Measurements from ENCODE around the gene COX4I1.
A peak's percentile ranks its signal among the peaks of the same experiment; 100 is the strongest.

The COX4I1 gene

DNA sequence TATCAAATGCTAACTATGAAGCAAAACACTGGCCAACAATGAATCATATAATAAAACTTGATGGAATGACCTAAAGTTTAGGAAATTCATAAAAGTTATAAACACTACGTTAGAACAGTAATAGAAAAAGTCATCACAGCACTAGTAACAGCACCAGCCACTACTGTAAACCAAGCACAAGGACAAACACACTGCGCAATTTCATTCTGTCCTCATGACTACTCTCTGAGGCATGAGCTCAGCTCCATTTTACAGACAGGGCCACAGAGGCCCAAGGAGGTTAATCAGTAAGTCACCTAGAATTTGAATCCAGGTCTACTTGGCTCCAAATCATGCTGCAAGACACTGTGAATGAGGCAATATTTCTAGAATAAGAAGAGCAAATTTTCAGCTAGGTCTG is 13.6 kb upstream of the COX4I1 start:
- no peaks in the 10 kb centered on the region for H3K9me3 ChIP-seq (ENCODE audit: low read length)
- H3K4me3 ChIP-seq (ENCODE audit: low read depth in 1 of 2, low read length in 2 of 2): no peak overlapping the region
- peaks cover 34% of the 10 kb centered on the region for H3K36me3 ChIP-seq (ENCODE audit: insufficient read depth, low read length)
- no peak overlapping the region for H3K27ac ChIP-seq (ENCODE audit: low read depth, low read length)
- H3K27me3 ChIP-seq (ENCODE audit: control insufficient read depth in 1 of 2, insufficient read depth in 2 of 2, low read length in 2 of 2): no peaks in the 10 kb centered on the region
- H3K4me1 ChIP-seq (ENCODE audit: insufficient read depth, low read length): peaks cover 12% of the 10 kb centered on the region
- H3K9ac ChIP-seq (ENCODE audit: low read length): no peak overlapping the region

DNA sequence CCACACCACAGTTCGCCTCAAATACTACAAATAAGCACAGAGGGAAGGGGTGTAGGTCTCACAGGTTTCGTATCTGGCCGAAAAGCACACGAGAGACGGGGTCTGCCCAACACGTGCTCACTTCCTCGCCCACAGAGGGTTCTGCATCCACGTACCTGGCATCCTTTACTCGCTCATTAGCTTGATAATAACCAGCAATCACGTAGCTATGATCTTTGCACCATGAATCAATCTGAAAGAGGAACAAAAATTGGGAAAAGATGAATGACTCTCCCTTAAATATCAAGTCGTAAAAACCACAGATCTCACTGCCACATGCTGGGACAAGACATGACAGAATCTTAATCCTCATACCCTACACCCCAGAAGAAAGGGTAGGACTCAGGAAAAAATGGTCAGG is 10.7 kb upstream of the COX4I1 start:
- H3K9me3 ChIP-seq (ENCODE audit: low read length): no peaks in the 10 kb centered on the region

DNA sequence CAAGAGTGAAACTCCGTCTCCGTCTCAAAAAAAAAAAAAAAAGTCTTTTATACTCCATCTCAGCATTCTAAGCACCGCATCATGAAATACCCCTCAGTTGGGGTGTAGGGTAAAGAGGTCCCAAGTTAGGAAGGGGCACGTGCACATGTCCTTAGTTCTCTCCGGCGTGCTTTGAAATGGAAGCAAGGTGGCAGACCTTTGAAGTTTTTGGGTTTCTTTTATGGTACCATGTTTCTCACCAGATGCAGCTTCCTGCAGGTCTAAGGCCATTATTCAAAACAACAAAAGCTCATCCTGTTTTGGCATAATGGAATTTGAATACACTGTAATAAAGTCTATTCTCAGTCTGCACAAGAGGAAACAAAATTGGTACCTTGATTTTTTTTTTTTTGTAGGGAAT is 9.7 kb upstream of the COX4I1 start:
- H3K9me3 ChIP-seq (ENCODE audit: low read length): no peaks in the 10 kb centered on the region
- H3K4me3 ChIP-seq (ENCODE audit: low read depth in 1 of 2, low read length in 2 of 2): no peak overlapping the region
- no peak overlapping the region for H3K9ac ChIP-seq (ENCODE audit: low read length)
- no peak overlapping the region for H3K27ac ChIP-seq (ENCODE audit: low read depth, low read length)
- no peaks in the 10 kb centered on the region for H3K4me1 ChIP-seq (ENCODE audit: insufficient read depth, low read length)
- peaks cover 60% of the 10 kb centered on the region for H3K36me3 ChIP-seq (ENCODE audit: insufficient read depth, low read length)
- no peaks in the 10 kb centered on the region for H3K27me3 ChIP-seq (ENCODE audit: control insufficient read depth in 1 of 2, insufficient read depth in 2 of 2, low read length in 2 of 2)

More for the DNA sequence above, 10.7 kb upstream of the COX4I1 start:
- Histone ChIP-seq H3K4me1 (ENCODE audit: insufficient read depth, low read length) (no peaks in the 10 kb centered on the region), H3K9ac (ENCODE audit: low read length) (no peak overlapping the region), H3K27me3 (ENCODE audit: control insufficient read depth in 1 of 2, insufficient read depth in 2 of 2, low read length in 2 of 2) (no peaks in the 10 kb centered on the region), H3K4me3 (ENCODE audit: low read depth in 1 of 2, low read length in 2 of 2) (no peak overlapping the region), H3K36me3 (ENCODE audit: insufficient read depth, low read length) (peaks cover 53% of the 10 kb centered on the region), H3K27ac (ENCODE audit: low read depth, low read length) (no peak overlapping the region)

DNA sequence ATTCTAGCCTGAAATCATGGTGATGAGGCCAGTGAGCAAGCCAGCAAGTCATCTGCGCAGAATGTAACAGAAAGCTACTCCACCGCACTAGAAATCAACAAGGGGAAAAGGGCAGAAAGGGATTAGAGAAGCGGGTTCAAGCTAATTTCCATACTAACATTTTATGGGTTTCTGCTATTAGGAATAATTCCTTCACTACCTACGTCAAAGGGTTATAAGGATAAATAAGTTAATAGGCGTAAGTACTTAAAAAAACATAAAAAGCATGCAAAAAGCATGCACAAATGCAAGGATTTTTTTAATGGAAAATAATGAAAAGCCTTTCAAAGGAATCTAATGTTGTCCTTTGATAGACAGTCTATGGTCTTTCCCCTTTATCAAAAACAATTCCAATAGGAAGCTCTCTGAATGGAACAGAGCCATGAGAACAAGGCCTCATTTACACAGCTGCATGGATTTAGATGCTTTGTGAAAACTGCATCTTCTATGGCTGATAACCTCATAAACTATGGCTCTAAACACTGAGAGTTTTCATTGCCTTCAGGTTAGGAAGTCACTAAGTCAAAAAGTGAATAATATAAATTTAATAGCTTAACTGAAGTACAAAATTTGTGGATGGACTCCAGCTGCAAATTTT is 5.7 kb upstream of the COX4I1 start:
- no peaks in the 10 kb centered on the region for H3K27me3 ChIP-seq (ENCODE audit: control insufficient read depth in 1 of 2, insufficient read depth in 2 of 2, low read length in 2 of 2)
- peaks cover 56% of the 10 kb centered on the region for H3K36me3 ChIP-seq (ENCODE audit: insufficient read depth, low read length)
- H3K9ac ChIP-seq (ENCODE audit: low read length): no peak overlapping the region
- no peak overlapping the region for H3K27ac ChIP-seq (ENCODE audit: low read depth, low read length)
- peaks cover 13% of the 10 kb centered on the region for H3K4me1 ChIP-seq (ENCODE audit: insufficient read depth, low read length)
- no peak overlapping the region for H3K4me3 ChIP-seq (ENCODE audit: low read depth in 1 of 2, low read length in 2 of 2)
- no peaks in the 10 kb centered on the region for H3K9me3 ChIP-seq (ENCODE audit: low read length)

DNA sequence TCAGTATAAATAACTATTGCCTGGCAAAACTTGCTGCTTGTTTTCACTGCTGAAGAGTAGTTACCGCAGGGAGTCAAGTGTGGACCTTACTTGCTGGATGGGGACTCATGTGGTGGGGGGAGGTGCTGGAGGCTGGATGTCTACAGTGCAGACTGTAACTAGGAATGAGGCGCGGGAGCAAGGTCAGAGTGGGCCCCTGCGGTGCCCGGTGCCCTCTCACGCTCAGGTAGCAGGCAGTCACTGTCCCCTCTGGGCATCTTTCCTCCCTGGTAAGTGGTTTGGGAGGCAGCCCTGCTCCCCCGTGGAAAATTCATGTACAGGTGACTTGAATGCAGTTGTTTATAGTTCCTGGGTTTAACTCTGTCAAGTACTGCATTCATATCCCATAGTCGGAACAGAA is 4.8 kb upstream of the COX4I1 start:
- H3K36me3 ChIP-seq (ENCODE audit: insufficient read depth, low read length): peaks cover 56% of the 10 kb centered on the region
- no peak overlapping the region for H3K4me3 ChIP-seq (ENCODE audit: low read depth in 1 of 2, low read length in 2 of 2)
- no peak overlapping the region for H3K27ac ChIP-seq (ENCODE audit: low read depth, low read length)
- no peak overlapping the region for H3K9ac ChIP-seq (ENCODE audit: low read length)
- H3K4me1 ChIP-seq (ENCODE audit: insufficient read depth, low read length): peaks cover 13% of the 10 kb centered on the region
- H3K9me3 ChIP-seq (ENCODE audit: low read length): no peaks in the 10 kb centered on the region
- H3K27me3 ChIP-seq (ENCODE audit: control insufficient read depth in 1 of 2, insufficient read depth in 2 of 2, low read length in 2 of 2): no peaks in the 10 kb centered on the region

DNA sequence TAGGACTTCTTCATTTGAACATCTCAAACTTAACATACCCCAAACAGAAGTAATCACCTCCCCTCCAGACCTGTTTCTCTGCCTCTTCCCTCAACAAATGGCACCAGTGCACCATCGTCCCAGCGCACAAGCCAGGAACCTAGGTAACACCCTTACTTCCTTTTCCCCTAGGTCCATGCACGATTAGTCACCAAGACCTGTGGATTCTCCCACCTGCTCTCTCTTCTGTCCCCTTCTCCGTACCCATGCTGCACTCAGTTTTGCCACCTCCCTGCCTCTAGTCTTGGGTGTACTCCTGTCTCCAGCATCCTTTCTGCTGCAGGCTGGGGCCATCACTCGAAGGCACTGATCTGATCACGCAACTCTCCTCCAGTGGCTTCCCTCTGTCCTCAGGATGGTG is 3.3 kb upstream of the COX4I1 start:
- H3K4me1 ChIP-seq (ENCODE audit: insufficient read depth, low read length): peaks cover 22% of the 10 kb centered on the region
- no peak overlapping the region for H3K27ac ChIP-seq (ENCODE audit: low read depth, low read length)
- peaks cover 58% of the 10 kb centered on the region for H3K36me3 ChIP-seq (ENCODE audit: insufficient read depth, low read length)
- no peaks in the 10 kb centered on the region for H3K9me3 ChIP-seq (ENCODE audit: low read length)
- no peaks in the 10 kb centered on the region for H3K27me3 ChIP-seq (ENCODE audit: control insufficient read depth in 1 of 2, insufficient read depth in 2 of 2, low read length in 2 of 2)
- no peak overlapping the region for H3K9ac ChIP-seq (ENCODE audit: low read length)
- H3K4me3 ChIP-seq (ENCODE audit: low read depth in 1 of 2, low read length in 2 of 2): no peak overlapping the region

DNA sequence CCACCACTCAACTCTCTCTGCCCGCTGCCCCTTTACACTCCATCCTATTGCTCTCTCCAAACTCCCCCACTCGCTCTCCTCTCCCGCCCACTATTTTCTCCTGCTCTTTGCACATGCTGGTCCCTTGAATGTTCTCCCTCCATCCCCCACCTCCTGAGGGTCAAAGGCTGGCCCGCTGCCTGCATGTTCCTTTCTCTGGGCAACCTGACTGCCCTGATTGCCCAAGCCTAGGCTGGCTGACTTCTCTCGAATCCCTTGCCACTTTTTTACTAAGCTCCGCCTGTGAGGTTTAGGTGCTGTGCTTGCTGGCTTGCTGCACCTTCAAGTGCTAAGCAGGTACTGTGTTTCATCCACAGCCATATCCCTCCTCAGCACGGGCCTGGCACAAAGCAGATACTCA is 2.9 kb upstream of the COX4I1 start:
- Histone ChIP-seq H3K27ac (ENCODE audit: low read depth, low read length) (no peak overlapping the region), H3K9ac (ENCODE audit: low read length) (no peak overlapping the region), H3K27me3 (ENCODE audit: control insufficient read depth in 1 of 2, insufficient read depth in 2 of 2, low read length in 2 of 2) (no peaks in the 10 kb centered on the region), H3K4me3 (ENCODE audit: low read depth in 1 of 2, low read length in 2 of 2) (no peak overlapping the region), H3K4me1 (ENCODE audit: insufficient read depth, low read length) (peaks cover 27% of the 10 kb centered on the region), H3K36me3 (ENCODE audit: insufficient read depth, low read length) (peaks cover 60% of the 10 kb centered on the region), H3K9me3 (ENCODE audit: low read length) (no peaks in the 10 kb centered on the region)

DNA sequence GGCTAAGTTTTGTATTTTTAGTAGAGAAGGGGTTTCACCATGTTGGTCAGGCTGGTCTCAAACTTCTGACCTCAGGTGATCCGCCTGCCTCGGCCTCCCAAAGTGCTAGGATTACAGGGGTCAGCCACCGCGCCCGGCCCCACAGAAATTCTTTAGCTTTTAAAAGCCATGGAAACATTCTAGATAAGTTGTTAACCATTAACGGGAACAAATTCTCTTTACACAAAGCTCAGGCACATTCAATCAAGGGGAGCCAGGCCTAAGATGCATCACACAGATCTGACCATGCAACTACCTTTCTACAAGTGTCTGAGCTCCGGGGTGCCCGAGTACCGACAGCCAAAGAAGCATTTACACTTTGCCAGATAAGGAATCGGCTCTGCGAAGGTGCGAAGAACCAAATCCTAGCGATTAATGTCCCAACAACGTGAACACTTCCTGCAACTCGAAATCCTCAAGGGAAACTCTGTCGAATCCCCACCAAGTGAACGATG is 1.2 kb upstream of the COX4I1 start:
- Histone ChIP-seq H3K4me1 (ENCODE audit: insufficient read depth, low read length) (peaks cover 35% of the 10 kb centered on the region), H3K9ac (ENCODE audit: low read length) (peak overlapping the region; percentile 74), H3K27me3 (ENCODE audit: control insufficient read depth in 1 of 2, insufficient read depth in 2 of 2, low read length in 2 of 2) (no peaks in the 10 kb centered on the region), H3K36me3 (ENCODE audit: insufficient read depth, low read length) (peaks cover 63% of the 10 kb centered on the region), H3K9me3 (ENCODE audit: low read length) (no peaks in the 10 kb centered on the region), H3K27ac (ENCODE audit: low read depth, low read length) (peak overlapping the region; percentile 87), H3K4me3 (ENCODE audit: low read depth in 1 of 2, low read length in 2 of 2) (peak overlapping the region; percentile 94 to 96)

DNA sequence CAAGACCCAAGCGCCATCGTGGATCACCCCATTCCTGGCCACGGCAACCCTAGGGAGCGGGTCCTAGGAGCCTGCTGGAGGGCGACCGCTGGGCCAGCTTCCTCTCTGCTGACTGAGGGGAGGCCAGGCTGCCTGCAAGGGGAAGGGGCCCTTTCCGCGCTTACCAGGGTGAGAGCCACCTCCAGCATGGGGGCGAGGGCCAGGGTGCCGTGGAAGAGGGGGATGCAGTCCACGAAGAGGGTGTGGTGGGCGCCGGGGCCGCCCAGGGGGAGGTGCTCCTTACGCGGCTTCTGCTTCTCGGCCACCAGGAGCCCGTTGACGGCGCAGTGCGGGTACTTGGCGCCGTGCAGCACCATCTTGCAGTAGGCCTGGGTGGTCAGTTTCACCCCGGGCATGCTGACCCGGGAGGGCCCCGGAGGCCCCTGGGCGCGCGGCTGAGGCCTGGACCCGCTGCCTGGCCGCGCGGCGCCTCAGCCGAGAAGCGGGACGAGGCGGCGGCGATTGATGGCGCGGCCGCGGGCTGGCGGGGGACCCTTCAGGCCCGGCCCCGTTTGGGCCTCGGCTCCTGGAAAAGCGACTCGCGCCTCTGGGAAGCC is 496 bp upstream of the COX4I1 start:
- H3K4me1 ChIP-seq (ENCODE audit: insufficient read depth, low read length): peaks cover 35% of the 10 kb centered on the region
- H3K27me3 ChIP-seq (ENCODE audit: control insufficient read depth in 1 of 2, insufficient read depth in 2 of 2, low read length in 2 of 2): no peaks in the 10 kb centered on the region
- peaks cover 62% of the 10 kb centered on the region for H3K36me3 ChIP-seq (ENCODE audit: insufficient read depth, low read length)
- peak overlapping the region; percentile 87 for H3K27ac ChIP-seq (ENCODE audit: low read depth, low read length)
- H3K9me3 ChIP-seq (ENCODE audit: low read length): no peaks in the 10 kb centered on the region
- H3K4me3 ChIP-seq (ENCODE audit: low read depth in 1 of 2, low read length in 2 of 2): peak overlapping the region; percentile 94 to 96
- H3K9ac ChIP-seq (ENCODE audit: low read length): peak overlapping the region; percentile 74

DNA sequence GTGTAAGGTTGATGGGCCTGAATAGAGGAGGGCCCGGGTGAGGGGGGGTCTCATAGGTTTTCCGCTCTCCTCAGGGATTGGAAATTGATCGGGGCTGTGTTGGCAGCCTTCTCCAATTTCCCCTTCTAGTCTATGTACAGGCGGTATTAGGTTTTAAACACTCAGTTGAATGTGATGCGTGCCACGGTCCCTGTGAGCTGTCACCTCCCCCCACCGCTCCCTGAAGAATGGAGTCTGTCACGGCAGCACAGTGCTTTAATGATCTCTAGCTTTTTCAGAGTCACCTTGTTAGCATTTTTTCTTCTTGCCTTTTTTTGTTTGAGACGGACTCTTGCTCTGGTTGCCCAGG is 800 bp downstream of the COX4I1 start:
- H3K27me3 ChIP-seq (ENCODE audit: control insufficient read depth in 1 of 2, insufficient read depth in 2 of 2, low read length in 2 of 2): no peaks in the 10 kb centered on the region
- H3K4me3 ChIP-seq (ENCODE audit: low read depth in 1 of 2, low read length in 2 of 2): peak overlapping the region; percentile 86 to 96
- H3K36me3 ChIP-seq (ENCODE audit: insufficient read depth, low read length): peaks cover 60% of the 10 kb centered on the region
- no peaks in the 10 kb centered on the region for H3K9me3 ChIP-seq (ENCODE audit: low read length)
- peak overlapping the region; percentile 86 for H3K9ac ChIP-seq (ENCODE audit: low read length)
- peaks cover 35% of the 10 kb centered on the region for H3K4me1 ChIP-seq (ENCODE audit: insufficient read depth, low read length)
- H3K27ac ChIP-seq (ENCODE audit: low read depth, low read length): peak overlapping the region; percentile 87

DNA sequence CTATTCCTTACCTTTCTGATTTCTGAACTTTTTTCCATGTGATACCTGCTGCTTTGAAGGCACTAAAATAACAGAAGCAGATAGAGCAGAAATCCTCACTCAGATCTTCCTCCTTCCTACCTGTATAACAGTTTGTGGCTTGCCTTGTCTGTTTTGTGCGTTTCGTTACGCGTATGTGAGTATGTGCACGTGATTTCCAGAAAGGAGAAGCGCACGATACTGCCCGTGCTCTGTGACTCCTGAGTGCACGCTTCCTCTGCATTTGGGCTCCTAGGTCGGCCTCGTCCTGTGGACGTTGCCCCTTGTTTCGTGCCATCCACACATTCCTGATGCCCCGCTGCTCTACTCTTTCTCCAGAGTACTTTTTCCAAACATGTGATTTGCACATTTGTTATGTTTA is 4.1 kb downstream of the COX4I1 start:
- Histone ChIP-seq H3K4me1 (ENCODE audit: insufficient read depth, low read length) (peaks cover 23% of the 10 kb centered on the region), H3K9me3 (ENCODE audit: low read length) (no peaks in the 10 kb centered on the region), H3K36me3 (ENCODE audit: insufficient read depth, low read length) (peaks cover 56% of the 10 kb centered on the region), H3K9ac (ENCODE audit: low read length) (no peak overlapping the region), H3K27me3 (ENCODE audit: control insufficient read depth in 1 of 2, insufficient read depth in 2 of 2, low read length in 2 of 2) (no peaks in the 10 kb centered on the region), H3K27ac (ENCODE audit: low read depth, low read length) (no peak overlapping the region), H3K4me3 (ENCODE audit: low read depth in 1 of 2, low read length in 2 of 2) (no peak overlapping the region)
